Renal cortex interstitium (tissue), 11 donors: ENCODE results near the gene TIAM1. TPM values are rescaled to one million over a fixed set of nuclear protein-coding genes. Genes with fewer than 3 reads are reported as not detected.

Experiments
- DNase-seq, 11 donors: peaks; one replicate each; pipeline ENCODE4 v3.0.0-alpha.2; 2013; ENCODE audit warnings: low read depth in 9 of 11, low spot score in 4 of 11; ENCODE audit errors: extremely low read depth in 1 of 11
- polyA plus RNA-seq, 3 donors: library from polyadenylated mRNA; unstranded; fragments of 120-200 nt; gene quantifications; one replicate each; pipeline ENCODE4 v1.2.1, GENCODE V29; 2013; ENCODE audit not compliant: insufficient read length in 3 of 3

TIAM1 gene
- polyA plus RNA-seq, 3 donors, result 13.5 to 15.9 (median 14.3) TPM

- no peak for DNase-seq
These were observed 256.2 kb downstream of the TIAM1 start for GRCh38 chr21:31087639-31088473.

- DNase-seq, result no peak
These were observed 259.4 kb downstream of the TIAM1 start for GRCh38 chr21:31084689-31085088.

GRCh38 chr21:31078796-31079195 lies 265.3 kb downstream of the TIAM1 start:
- DNase-seq, result no peak

- DNase-seq, result no peak
These were observed 265.8 kb downstream of the TIAM1 start for GRCh38 chr21:31078216-31078615.

GRCh38 chr21:31075848-31076247 lies 268.2 kb downstream of the TIAM1 start:
- no peak for DNase-seq

GRCh38 chr21:31072533-31072932 lies 271.5 kb downstream of the TIAM1 start:
- no peak for DNase-seq
